Fibroblast of the conjunctiva (primary cell): ENCODE measurements around the gene KCNG3.

Source experiments
- DNase-seq: peaks from one replicate; pipeline ENCODE4 v3.0.0-alpha.2; 2010; ENCODE audit warnings: low read depth

KCNG3 gene

GRCh38 chr2:42493468-42494354 lies at the start of gene KCNG3:
TSS of gene KCNG3 (minus strand) at chr2:42493982. CDS start at chr2:42493501, 481 bp downstream.
- peak; percentile 1 for DNase-seq

- no peak for DNase-seq
These were observed 49.1 kb upstream of the KCNG3 start for GRCh38 chr2:42542871-42543270.

- no peak for DNase-seq
These were observed 43.7 kb upstream of the KCNG3 start for GRCh38 chr2:42537493-42537892.

- no peak for DNase-seq
These were observed 38.6 kb upstream of the KCNG3 start for GRCh38 chr2:42532397-42532796.

- DNase-seq: no peak
These were observed 29.6 kb upstream of the KCNG3 start for GRCh38 chr2:42523341-42523740.

GRCh38 chr2:42522035-42522434 lies 28.3 kb upstream of the KCNG3 start:
- no peak for DNase-seq

- no peak for DNase-seq
These were observed 25.8 kb upstream of the KCNG3 start for GRCh38 chr2:42519624-42520023.

GRCh38 chr2:42516418-42516901 lies 22.7 kb upstream of the KCNG3 start:
- no peak for DNase-seq

GRCh38 chr2:42513252-42513918 lies 19.6 kb upstream of the KCNG3 start:
- peak; percentile 23 for DNase-seq

GRCh38 chr2:42510608-42511243 lies 16.9 kb upstream of the KCNG3 start:
- DNase-seq: no peak

- DNase-seq: no peak
These were observed 16.4 kb upstream of the KCNG3 start for GRCh38 chr2:42510191-42510590.

- DNase-seq: no peak
These were observed 10.8 kb upstream of the KCNG3 start for GRCh38 chr2:42504364-42505230.

GRCh38 chr2:42503291-42503690 lies 9.5 kb upstream of the KCNG3 start:
- DNase-seq: no peak

GRCh38 chr2:42498497-42498896 lies 4.7 kb upstream of the KCNG3 start:
- DNase-seq: no peak

GRCh38 chr2:42495611-42496010 lies 1.8 kb upstream of the KCNG3 start:
- DNase-seq: no peak

- no peak for DNase-seq
These were observed 1.4 kb upstream of the KCNG3 start for GRCh38 chr2:42495234-42495581.

- DNase-seq: peak; percentile 75
These were observed 812 bp upstream of the KCNG3 start for GRCh38 chr2:42494355-42495233.

- no peak for DNase-seq
These were observed 903 bp downstream of the KCNG3 start for GRCh38 chr2:42492691-42493467.

GRCh38 chr2:42488297-42488696 lies 5.5 kb downstream of the KCNG3 start:
- no peak for DNase-seq
